Measurements from ENCODE around the gene PDSS2. TPM values are rescaled to one million over a fixed set of nuclear protein-coding genes. Genes with fewer than 3 reads are reported as not detected.

PDSS2 gene
- polyA plus RNA-seq, 1 donor (not counting 4 experiments of a cell fraction or from before 2014, with no cell fraction given) = 12.5 TPM

- DNase-seq (ENCODE audit: low read depth, low spot score) (no peak), FAIRE-seq (no peak)
- Histone ChIP-seq H3K27me3 (ENCODE audit: control insufficient read depth, extremely low read depth, insufficient read depth, low read length) (no peaks in the 10 kb centered on the region), H4K20me1 (ENCODE audit: control insufficient read depth, extremely low read depth, insufficient read depth, low read length) (no peaks in the 10 kb centered on the region), H3K9me1 (ENCODE audit: control insufficient read depth, extremely low read depth, insufficient read depth, low read length) (no peaks in the 10 kb centered on the region), H3K79me2 (ENCODE audit: control insufficient read depth, insufficient read depth, low read length) (no peaks in the 10 kb centered on the region), H3K27ac (ENCODE audit: control insufficient read depth, insufficient read depth, low read length) (no peak overlapping the region), H2AFZ (ENCODE audit: control insufficient read depth, low read length) (no peak overlapping the region), H3K4me3 (ENCODE audit: control insufficient read depth in 2 of 3, extremely low read depth in 1 of 3, insufficient read depth in 2 of 3, low read depth in 1 of 3, low read length in 3 of 3) (no peak overlapping the region), H3K4me1 (ENCODE audit: control insufficient read depth, extremely low read depth, insufficient read depth, low read length) (peaks cover 11% of the 10 kb centered on the region), H3K9me3 (ENCODE audit: control insufficient read depth, low read depth, low read length) (no peaks in the 10 kb centered on the region), H3K9ac (ENCODE audit: control insufficient read depth, extremely low read depth, insufficient read depth, low read length) (no peak overlapping the region), H3K36me3 (ENCODE audit: control insufficient read depth in 2 of 2, extremely low read depth in 1 of 2, insufficient read depth in 2 of 2, low read length in 2 of 2) (no peaks in the 10 kb centered on the region), H3K4me2 (ENCODE audit: control insufficient read depth, extremely low read depth, insufficient read depth, low read depth, low read length) (no peak overlapping the region)
- dilution Hi-C loops (cut with MboI; ENCODE audit: extremely low pct_ligation_motif_present, low sequenced_read_pairs) = no loop called here
- TF ChIP-seq EZH2 (IDR thresholded peaks at IDR 0.05; ENCODE audit: low read length) = no peak
- no peak for TF ChIP-seq CTCF (optimal IDR thresholded peaks at IDR 0.05 in 1 of 3, IDR thresholded peaks at IDR 0.05 in 1 of 3, conservative IDR thresholded peaks at IDR 0.05 in 1 of 3; ENCODE audit: extremely low read depth in 1 of 3, insufficient read depth in 2 of 3, low read length in 3 of 3)
Observed at GRCh38 chr6:107266563-107266962, 192.8 kb downstream of the PDSS2 start.

GRCh38 chr6:107264357-107264840 is 195.0 kb downstream of the PDSS2 start:
- dilution Hi-C loops (cut with MboI; ENCODE audit: extremely low pct_ligation_motif_present, low sequenced_read_pairs) = no loop called here
- no peak for FAIRE-seq
- Histone ChIP-seq H3K4me1 (ENCODE audit: control insufficient read depth, extremely low read depth, insufficient read depth, low read length) (peaks cover 11% of the 10 kb centered on the region), H3K9me1 (ENCODE audit: control insufficient read depth, extremely low read depth, insufficient read depth, low read length) (no peaks in the 10 kb centered on the region), H3K27ac (ENCODE audit: control insufficient read depth, insufficient read depth, low read length) (no peak overlapping the region), H3K4me2 (ENCODE audit: control insufficient read depth, extremely low read depth, insufficient read depth, low read depth, low read length) (peak overlapping the region; percentile 10), H3K79me2 (ENCODE audit: control insufficient read depth, insufficient read depth, low read length) (no peaks in the 10 kb centered on the region), H4K20me1 (ENCODE audit: control insufficient read depth, extremely low read depth, insufficient read depth, low read length) (no peaks in the 10 kb centered on the region), H3K9ac (ENCODE audit: control insufficient read depth, extremely low read depth, insufficient read depth, low read length) (no peak overlapping the region), H2AFZ (ENCODE audit: control insufficient read depth, low read length) (no peak overlapping the region), H3K36me3 (ENCODE audit: control insufficient read depth in 2 of 2, extremely low read depth in 1 of 2, insufficient read depth in 2 of 2, low read length in 2 of 2) (no peaks in the 10 kb centered on the region), H3K27me3 (ENCODE audit: control insufficient read depth, extremely low read depth, insufficient read depth, low read length) (no peaks in the 10 kb centered on the region), H3K9me3 (ENCODE audit: control insufficient read depth, low read depth, low read length) (no peaks in the 10 kb centered on the region), H3K4me3 (ENCODE audit: control insufficient read depth in 2 of 3, extremely low read depth in 1 of 3, insufficient read depth in 2 of 3, low read depth in 1 of 3, low read length in 3 of 3) (no peak overlapping the region)
- no peak for TF ChIP-seq CTCF (optimal IDR thresholded peaks at IDR 0.05 in 1 of 3, IDR thresholded peaks at IDR 0.05 in 1 of 3, conservative IDR thresholded peaks at IDR 0.05 in 1 of 3; ENCODE audit: extremely low read depth in 1 of 3, insufficient read depth in 2 of 3, low read length in 3 of 3)
- TF ChIP-seq EZH2 (IDR thresholded peaks at IDR 0.05; ENCODE audit: low read length) = no peak
- DNase-seq (ENCODE audit: low read depth, low spot score) = no peak

Data from keratinocyte (primary cell).